Measurements from ENCODE around the gene LAG3.

LAG3 gene

DNA sequence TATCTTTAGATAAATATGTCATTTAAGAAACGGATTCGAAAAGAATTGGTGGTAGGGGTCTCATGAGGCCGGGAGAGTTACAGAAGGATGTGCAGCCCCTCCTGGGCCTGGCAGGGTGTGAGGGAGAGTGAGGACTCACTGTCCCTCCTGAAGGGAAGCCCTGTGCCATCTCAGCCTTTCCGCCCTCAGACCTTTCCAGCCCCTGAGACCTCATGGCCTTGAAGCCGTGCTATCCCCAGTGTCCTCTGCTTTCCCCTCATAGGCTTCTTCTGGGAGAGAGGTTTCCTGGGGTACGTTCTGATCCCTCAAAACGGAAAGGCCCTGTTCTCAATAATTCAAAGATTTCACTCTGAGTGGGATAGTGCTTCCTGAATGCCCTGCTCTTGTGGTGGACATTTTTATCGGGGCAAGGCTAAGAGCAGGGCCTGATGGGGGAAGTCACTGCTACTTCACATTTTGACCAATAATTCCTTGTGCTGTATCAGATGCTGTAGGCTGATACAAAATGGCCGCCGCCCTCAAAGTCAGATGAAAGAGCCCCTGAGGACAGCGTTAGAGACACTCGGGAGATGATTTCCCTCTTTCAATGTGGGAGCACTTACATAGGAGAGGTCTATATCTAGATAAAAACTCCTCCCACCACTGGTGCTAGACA, 18.3 kb downstream of the LAG3 start:
- peak in 3 of 5 experiments; percentile 35 to 82 (median 43) for DNase-seq

DNA sequence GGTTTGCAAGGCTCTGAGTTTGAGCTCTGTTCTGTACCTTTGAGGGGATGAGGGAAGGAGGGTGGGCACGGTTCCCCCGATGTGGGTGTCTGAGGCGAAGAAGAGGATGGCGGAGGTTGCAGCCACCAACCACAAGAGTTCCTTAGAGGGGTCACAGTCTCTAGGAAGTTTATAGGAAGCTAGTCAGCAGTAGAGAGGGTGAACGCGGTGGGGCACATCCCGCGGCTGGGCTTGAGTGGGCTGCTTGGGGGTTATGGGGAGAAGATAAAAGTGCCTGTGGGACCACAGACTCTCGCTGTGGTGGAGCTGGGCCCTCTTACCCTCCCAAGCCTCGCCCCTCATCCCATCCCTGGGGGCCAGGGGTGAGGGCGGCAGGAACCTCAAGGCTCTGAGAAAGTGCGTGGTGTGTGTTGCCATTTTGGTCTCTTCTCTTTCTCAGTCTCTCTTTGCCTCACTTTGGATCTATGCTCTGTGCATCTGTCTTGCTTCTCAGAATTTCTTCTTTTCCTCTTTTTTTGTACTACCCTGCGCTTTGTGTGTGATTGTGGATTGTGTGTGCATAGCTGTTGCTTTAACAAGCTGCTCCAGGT, 19.7 kb downstream of the LAG3 start:
- peak in 1 of 5 experiments; percentile 25 for DNase-seq

- DNase-seq: peak in 2 of 5 experiments; percentile 36 to 80
Observed at GRCh38 chr12:6792522-6793201, 20.3 kb downstream of the LAG3 start.

GRCh38 chr12:6795088-6795487, 22.8 kb downstream of the LAG3 start:
- DNase-seq: no peak

- no peak for DNase-seq
Observed at GRCh38 chr12:6796576-6796975, 24.3 kb downstream of the LAG3 start.

DNA sequence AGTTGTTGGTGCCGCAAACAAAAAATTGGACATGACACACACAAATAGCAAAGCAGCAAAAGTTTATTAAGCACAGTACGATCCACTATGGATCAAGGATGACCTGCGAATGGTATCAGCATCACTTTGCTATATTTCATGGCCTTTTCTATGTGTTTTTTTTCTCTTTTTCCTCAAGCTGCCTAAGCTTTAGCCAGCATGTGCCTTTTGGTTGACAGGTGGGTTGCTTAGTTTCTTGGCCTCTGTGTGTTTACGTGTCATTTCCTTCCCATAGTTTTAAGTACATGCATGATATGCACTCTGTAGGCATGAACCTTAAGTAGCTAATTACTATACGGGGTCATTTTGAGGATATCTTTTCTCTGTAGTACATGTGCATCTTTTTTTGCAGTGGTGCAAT, 26.8 kb downstream of the LAG3 start:
- DNase-seq: no peak

DNA sequence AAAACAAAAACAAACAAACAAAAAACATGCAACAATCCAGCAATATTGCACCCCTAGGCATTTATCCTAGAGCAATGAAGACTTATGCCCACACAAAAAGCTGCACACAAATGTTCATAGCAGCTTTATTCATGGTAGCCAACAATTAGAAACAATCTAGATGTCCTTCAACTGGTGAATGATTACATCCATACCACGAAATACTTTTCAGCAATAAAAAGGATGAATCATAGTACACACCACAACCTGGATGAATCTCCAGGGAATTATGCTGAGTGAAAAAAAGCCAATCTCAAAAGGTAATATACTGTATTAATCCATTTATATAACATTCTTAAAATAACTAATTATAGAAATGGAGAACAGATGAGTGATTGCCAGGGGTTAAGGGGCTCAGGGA, 34.9 kb downstream of the LAG3 start:
- DNase-seq: no peak

- DNase-seq: no peak
Observed at GRCh38 chr12:6809056-6809455, 36.7 kb downstream of the LAG3 start.

GRCh38 chr12:6810758-6811157, 38.4 kb downstream of the LAG3 start:
- no peak for DNase-seq

DNA sequence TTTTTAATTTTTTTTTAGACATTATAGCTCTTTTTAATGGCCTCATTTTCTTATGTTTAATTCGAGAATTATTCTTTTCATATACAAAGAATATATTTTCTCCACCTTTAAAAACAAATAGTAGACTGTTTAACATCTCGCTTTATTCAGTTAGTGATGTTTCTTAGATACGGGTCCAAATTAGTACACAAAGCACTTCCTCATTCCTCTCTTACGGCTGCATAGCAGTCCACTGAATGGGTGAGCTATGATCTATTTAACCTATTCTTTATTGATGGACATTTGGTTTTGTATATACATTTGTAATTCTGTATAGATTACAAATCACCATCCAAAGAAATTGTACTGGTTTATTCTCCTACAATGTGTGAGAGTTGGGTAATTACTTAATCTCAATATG, 41.0 kb downstream of the LAG3 start:
- DNase-seq: no peak

DNA sequence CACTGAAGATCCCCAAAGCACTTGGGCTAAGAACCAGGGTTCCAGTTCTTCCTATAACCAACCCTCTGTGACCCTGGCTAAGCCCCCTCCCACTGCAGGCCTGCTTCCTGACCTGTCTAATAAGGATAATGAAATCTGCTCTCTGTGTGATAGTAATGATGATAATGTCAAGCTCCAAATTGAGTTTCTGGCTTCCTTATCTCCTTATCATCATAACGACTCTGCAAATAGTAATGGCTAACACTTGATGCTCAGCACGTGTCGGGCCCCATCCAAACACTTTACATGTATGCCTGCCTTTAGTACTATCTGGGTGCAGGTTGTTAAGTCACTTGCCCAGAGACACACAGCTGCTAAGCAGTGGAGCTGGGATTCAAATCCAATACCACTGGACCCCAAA, 44.3 kb downstream of the LAG3 start:
- no peak for DNase-seq

GRCh38 chr12:6817098-6817497, 44.8 kb downstream of the LAG3 start:
- DNase-seq: no peak

DNA sequence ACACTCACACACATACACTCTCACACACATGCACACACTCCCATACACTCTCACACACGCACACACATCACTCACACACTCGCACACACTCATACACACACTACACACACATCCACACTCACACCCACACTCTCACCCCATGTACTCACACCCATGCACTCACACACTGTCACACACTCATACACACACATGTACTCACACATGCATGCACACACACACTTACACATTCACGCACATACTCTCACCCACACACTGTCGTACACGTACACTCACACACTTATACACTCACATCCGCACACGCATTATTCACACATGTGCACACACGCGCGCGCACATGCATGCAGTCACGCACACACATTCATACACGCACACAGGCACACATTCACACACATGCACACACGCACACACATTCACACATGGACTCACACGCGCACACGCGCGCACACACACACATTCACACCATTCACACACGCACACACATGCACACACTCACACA, 45.4 kb downstream of the LAG3 start:
- no peak for DNase-seq

DNA sequence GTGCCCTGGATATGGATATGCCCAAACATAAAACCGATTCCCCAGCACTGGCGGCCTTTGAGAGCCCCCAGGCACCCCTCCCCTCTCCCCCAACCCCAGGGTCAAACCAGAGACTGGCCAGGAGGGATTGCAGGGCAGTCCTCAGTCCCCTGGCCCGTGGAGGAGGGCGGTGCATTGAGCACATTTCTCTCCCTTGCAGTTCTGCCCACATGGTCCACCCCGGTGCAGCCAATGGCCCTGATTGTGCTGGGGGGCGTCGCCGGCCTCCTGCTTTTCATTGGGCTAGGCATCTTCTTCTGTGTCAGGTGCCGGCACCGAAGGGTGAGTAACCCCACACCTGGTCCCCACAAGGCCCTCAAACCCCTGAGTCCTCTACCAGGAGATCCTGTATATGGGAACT, 45.9 kb downstream of the LAG3 start:
- no peak for DNase-seq

- no peak for DNase-seq
Observed at GRCh38 chr12:6818645-6819044, 46.3 kb downstream of the LAG3 start.

DNA sequence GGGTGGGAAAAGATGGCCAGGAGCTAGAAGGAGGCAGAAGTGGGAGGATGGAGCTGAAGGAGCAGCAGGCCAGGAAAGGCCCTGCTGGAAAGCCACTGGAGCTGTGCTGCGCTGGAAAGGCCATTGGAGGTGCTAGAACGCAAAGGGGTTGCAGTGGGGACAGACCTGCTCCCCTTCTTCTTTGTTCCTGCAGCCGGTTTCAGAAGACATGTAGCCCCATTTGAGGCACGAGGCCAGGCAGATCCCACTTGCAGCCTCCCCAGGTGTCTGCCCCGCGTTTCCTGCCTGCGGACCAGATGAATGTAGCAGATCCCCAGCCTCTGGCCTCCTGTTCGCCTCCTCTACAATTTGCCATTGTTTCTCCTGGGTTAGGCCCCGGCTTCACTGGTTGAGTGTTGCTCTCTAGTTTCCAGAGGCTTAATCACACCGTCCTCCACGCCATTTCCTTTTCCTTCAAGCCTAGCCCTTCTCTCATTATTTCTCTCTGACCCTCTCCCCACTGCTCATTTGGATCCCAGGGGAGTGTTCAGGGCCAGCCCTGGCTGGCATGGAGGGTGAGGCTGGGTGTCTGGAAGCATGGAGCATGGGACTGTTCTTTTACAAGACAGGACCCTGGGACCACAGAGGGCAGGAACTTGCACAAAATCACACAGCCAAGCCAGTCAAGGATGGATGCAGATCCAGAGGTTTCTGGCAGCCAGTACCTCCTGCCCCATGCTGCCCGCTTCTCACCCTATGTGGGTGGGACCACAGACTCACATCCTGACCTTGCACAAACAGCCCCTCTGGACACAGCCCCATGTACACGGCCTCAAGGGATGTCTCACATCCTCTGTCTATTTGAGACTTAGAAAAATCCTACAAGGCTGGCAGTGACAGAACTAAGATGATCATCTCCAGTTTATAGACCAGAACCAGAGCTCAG, 47.0 kb downstream of the LAG3 start:
- DNase-seq: no peak

DNA sequence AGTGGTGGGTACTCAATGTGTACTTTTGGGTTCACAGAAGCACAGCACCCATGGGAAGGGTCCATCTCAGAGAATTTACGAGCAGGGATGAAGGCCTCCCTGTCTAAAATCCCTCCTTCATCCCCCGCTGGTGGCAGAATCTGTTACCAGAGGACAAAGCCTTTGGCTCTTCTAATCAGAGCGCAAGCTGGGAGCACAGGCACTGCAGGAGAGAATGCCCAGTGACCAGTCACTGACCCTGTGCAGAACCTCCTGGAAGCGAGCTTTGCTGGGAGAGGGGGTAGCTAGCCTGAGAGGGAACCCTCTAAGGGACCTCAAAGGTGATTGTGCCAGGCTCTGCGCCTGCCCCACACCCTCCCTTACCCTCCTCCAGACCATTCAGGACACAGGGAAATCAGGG, 47.8 kb downstream of the LAG3 start:
- DNase-seq: no peak

- no peak for DNase-seq
Observed at GRCh38 chr12:6821591-6822425, 49.5 kb downstream of the LAG3 start, which contains the start of gene GPR162. TSS of gene GPR162 (plus strand) at chr12:6821821. CDS start at chr12:6823899, 2,078 bp downstream.

DNA sequence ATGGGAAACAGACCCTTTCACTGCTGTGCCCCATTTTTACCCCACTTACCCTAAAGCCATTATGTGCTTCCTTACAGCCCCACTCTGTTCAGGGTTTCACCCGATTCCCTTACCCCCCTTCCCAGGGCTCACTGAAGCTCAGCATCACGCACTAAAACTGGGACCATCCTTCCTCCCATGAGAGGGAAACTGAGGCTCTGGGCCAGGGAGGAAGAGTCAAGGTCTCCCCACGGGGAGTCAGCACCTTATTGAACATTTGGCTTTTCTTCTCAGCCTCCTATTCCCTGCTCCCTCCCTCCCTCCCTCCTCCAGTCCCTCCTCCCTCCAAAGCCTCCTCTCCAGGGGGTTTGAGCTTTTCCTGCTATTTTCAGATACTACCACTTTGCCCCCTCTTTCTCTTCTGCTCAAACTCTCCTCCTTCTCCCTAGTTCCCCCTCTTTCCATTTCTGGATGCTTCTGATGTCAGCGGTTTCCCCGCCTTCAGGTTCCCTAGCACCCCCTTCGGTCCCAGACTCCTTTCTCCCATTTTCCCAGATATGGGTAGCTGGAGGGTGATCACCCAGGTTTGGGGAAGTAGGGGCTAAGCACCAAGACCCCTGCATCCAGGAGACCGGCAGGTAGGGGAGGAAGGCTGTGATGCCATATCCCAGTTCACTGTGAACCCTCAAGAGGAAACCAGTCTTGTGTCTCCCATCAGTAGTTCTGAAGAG, 50.3 kb downstream of the LAG3 start:
- no peak for DNase-seq

DNA sequence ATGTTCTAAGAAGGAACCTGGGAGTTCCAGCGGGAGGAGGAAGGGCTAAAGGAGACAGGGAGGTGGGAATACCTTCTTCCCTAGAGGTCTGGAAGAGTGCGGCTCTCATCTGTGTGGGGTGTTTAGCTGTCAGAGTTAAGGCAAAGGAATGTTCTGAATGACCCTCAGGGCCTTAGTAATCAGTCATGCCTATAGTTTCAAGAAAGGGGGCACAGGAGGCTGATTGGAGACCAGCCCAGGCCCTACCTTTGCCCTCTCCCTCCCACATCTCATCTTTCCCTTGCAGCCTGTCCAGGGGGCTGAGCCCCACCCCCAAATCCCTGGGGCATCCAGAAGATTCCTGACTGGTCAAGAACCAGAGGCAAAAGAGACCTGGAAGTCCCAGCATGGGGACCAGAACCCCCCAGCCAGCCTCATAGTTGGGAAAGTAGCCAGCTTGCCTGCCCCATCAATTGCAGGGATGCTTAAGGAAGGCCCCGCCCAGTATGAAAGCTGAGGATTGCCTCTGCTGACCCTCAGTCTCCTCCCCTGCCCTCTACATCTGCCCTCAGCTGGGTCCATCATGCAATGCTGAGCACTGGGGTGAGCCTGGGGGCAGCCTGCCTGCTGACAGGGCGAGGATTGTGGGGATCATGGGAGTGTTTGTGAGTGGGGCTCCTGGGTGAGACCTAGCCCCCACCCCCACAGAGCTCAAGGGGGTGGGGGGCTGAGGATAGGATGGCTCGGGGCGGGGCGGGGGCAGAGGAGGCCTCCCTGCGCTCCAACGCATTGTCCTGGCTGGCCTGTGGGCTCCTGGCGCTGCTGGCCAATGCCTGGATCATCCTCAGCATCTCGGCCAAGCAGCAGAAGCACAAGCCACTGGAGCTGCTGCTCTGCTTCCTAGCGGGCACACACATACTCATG, 51.1 kb downstream of the LAG3 start:
- DNase-seq: no peak

All from T-helper 2 cell (primary cell).